IMR-90 (cell line): Measurements from ENCODE around the gene MAML3. TPM values are rescaled to one million over a fixed set of nuclear protein-coding genes. Genes with fewer than 3 reads are reported as not detected.

Source experiments
- ATAC-seq: fragments of 200-7000 bp; cut with Tn5 transposase; 2 replicates; pipeline ENCODE4 v1.9.1; 2020; ENCODE audit warnings: low read depth, mild to moderate bottlenecking, moderate library complexity
- BruUV-seq: library from RNA; stranded (reverse); fragments of 400-500 nt; replicated peaks from 2 replicates; lab custom pipeline; 2021; lab: Mats Ljungman, UMichigan
- CTCF ChIA-PET: fragments of 300-600 bp; formaldehyde crosslinking; extraction: SDS; loops from one replicate; lab custom pipeline; 2021; ENCODE audit warnings: antibody characterized with exemption; lab: Yijun Ruan, JAX
- POLR2A ChIA-PET: fragments of 300-600 bp; sonication (Branson Sonifier 250); formaldehyde crosslinking; loops from one replicate; lab custom pipeline; 2022; ENCODE audit warnings: antibody characterized with exemption; ENCODE audit not compliant: unreplicated experiment; lab: Charles Lee
- DNase-seq: peaks from one replicate; pipeline ENCODE4 v3.0.0; 2013
- H2AFZ ChIP-seq: replicated peaks from 2 replicates; pipeline ENCODE3; 2013; ENCODE audit warnings: low read length, mild to moderate bottlenecking; ENCODE audit not compliant: poor library complexity
- H2AK5ac ChIP-seq: 2 replicates; pipeline ENCODE4 v1.6.1; 2013; ENCODE audit warnings: low read depth, low read length, inconsistent platforms
- H2AK9ac ChIP-seq: replicated peaks from 2 replicates; pipeline ENCODE3; 2013; ENCODE audit warnings: mild to moderate bottlenecking, low read depth, low read length, moderate library complexity; ENCODE audit not compliant: poor library complexity
- H2BK120ac ChIP-seq: 2 replicates; pipeline ENCODE4 v1.6.1; 2013; ENCODE audit warnings: low read depth, low read length, inconsistent platforms
- H2BK15ac ChIP-seq: 3 replicates; pipeline ENCODE4 v1.6.1; 2013; ENCODE audit warnings: low read depth, low read length, inconsistent platforms
- H2BK20ac ChIP-seq: 2 replicates; pipeline ENCODE4 v1.6.1; 2013; ENCODE audit warnings: low read depth, mild to moderate bottlenecking, inconsistent platforms, low read length, moderate library complexity
- H2BK5ac ChIP-seq: 2 replicates; pipeline ENCODE4 v1.6.1; 2013; ENCODE audit warnings: mild to moderate bottlenecking, low read depth, low read length, inconsistent platforms; ENCODE audit not compliant: poor library complexity, severe bottlenecking
- H3K14ac ChIP-seq: replicated peaks from 2 replicates; pipeline ENCODE4 v1.6.1; 2013; ENCODE audit warnings: low read depth, low read length, inconsistent platforms
- H3K18ac ChIP-seq: 2 replicates; pipeline ENCODE4 v1.6.1; 2013; ENCODE audit warnings: low read depth, low read length, control low read depth
- H3K23ac ChIP-seq: 2 replicates; pipeline ENCODE4 v1.6.1; 2013; ENCODE audit warnings: low read depth, low read length, inconsistent platforms
- H3K27ac ChIP-seq: 2 replicates; pipeline ENCODE4 v1.5.1; 2013; ENCODE audit warnings: mild to moderate bottlenecking, control low read depth, low read length; ENCODE audit not compliant: insufficient read depth
- H3K27me3 ChIP-seq: 2 replicates; pipeline ENCODE4 v1.6.1; 2013; ENCODE audit warnings: low read length; ENCODE audit not compliant: control insufficient read depth, insufficient read depth
- H3K36me3 ChIP-seq: 2 replicates; pipeline ENCODE4 v1.6.1; 2013; ENCODE audit warnings: low read length, mixed read lengths; ENCODE audit not compliant: control insufficient read depth, insufficient read depth
- H3K4ac ChIP-seq: 2 replicates; pipeline ENCODE4 v1.6.1; 2013; ENCODE audit warnings: low read depth, low read length, inconsistent platforms
- H3K4me1 ChIP-seq: 2 replicates; pipeline ENCODE4 v1.6.1; 2013; ENCODE audit warnings: low read length, mixed read lengths; ENCODE audit not compliant: control insufficient read depth, insufficient read depth
- H3K4me2 ChIP-seq: 2 replicates; pipeline ENCODE4 v1.6.1; 2013; ENCODE audit warnings: low read depth, mild to moderate bottlenecking, control low read depth, low read length, moderate library complexity
- H3K4me3 ChIP-seq: 2 replicates; pipeline ENCODE4 v1.5.1; 2013; ENCODE audit warnings: low read depth, mild to moderate bottlenecking, control low read depth, low read length, moderate library complexity; ENCODE audit not compliant: insufficient read depth
- H3K56ac ChIP-seq: 2 replicates; pipeline ENCODE4 v1.6.1; 2013; ENCODE audit warnings: low read length, inconsistent platforms; ENCODE audit not compliant: insufficient read depth; ENCODE audit errors: extremely low read depth
- H3K79me1 ChIP-seq, 2 experiments: 2 replicates each; pipeline ENCODE4 v1.6.1; 2013; ENCODE audit warnings: low read length in 2 of 2, inconsistent platforms in 1 of 2, low read depth in 1 of 2
- H3K9ac ChIP-seq: 2 replicates; pipeline ENCODE4 v1.6.1; 2013; ENCODE audit warnings: low read depth, low read length, control low read depth
- H3K9me1 ChIP-seq: 2 replicates; pipeline ENCODE4 v1.6.1; 2013; ENCODE audit warnings: low read length, inconsistent platforms; ENCODE audit not compliant: insufficient read depth
- H3K9me3 ChIP-seq: 2 replicates; pipeline ENCODE4 v1.6.1; 2013; ENCODE audit warnings: low read length; ENCODE audit not compliant: control insufficient read depth, insufficient read depth
- H4K20me1 ChIP-seq: 2 replicates; pipeline ENCODE4 v1.6.1; 2013; ENCODE audit warnings: low read length, inconsistent platforms; ENCODE audit not compliant: insufficient read depth
- H4K5ac ChIP-seq: 2 replicates; pipeline ENCODE4 v1.6.1; 2013; ENCODE audit warnings: mild to moderate bottlenecking, low read depth, low read length, control low read depth
- H4K8ac ChIP-seq, 2 experiments: 2 replicates each; pipeline ENCODE4 v1.6.1; 2013; ENCODE audit warnings: low read depth in 2 of 2, low read length in 2 of 2, control low read depth in 1 of 2, inconsistent platforms in 1 of 2
- H4K91ac ChIP-seq: 2 replicates; pipeline ENCODE4 v1.6.1; 2013; ENCODE audit warnings: low read depth, low read length, inconsistent platforms; ENCODE audit not compliant: insufficient read depth
- CEBPB ChIP-seq: IDR thresholded peaks from 2 replicates; pipeline ENCODE4 v1.6.1; 2012; ENCODE audit warnings: low read depth, low read length, improper control_type of control experiment
- MAZ ChIP-seq: IDR thresholded peaks from 2 replicates; pipeline ENCODE4 v1.6.1; 2012; ENCODE audit warnings: low read depth, mild to moderate bottlenecking, low read length, improper control_type of control experiment, moderate library complexity, borderline replicate concordance
- POLR2A ChIP-seq: IDR thresholded peaks from 2 replicates; pipeline ENCODE4 v1.6.1; 2012; ENCODE audit warnings: mild to moderate bottlenecking, low read depth, low read length
- RAD21 ChIP-seq: IDR thresholded peaks from 2 replicates; pipeline ENCODE4 v1.6.1; 2012; ENCODE audit warnings: low read length, improper control_type of control experiment
- RFX5 ChIP-seq: IDR thresholded peaks from 2 replicates; pipeline ENCODE4 v1.8.0; 2012; ENCODE audit warnings: low read depth, mild to moderate bottlenecking, low read length, moderate library complexity
- WGBS, 2 experiments: methylation state at CpG; one replicate each; pipeline versions ENCODE4 v1.1.5 to v1.1.7; 2013; ENCODE audit warnings: missing lambda C conversion rate in 2 of 2; ENCODE audit not compliant: insufficient read length in 1 of 2; ENCODE audit errors: extremely low coverage in 2 of 2; 5-methylcytosine and 5-hydroxymethylcytosine counted together
- dilution Hi-C: fragments of 300-500 bp; cut with HindIII; formaldehyde crosslinking; loops from one replicate; pipeline ENCODE4 v1.14.3; 2018; ENCODE audit warnings: low sequenced_read_pairs; ENCODE audit not compliant: unreplicated experiment
- in situ Hi-C: fragments of 300-500 bp; cut with MboI; formaldehyde crosslinking; loops from 3 replicates; pipeline ENCODE4 v1.14.3; 2019; ENCODE audit warnings: low sequenced_read_pairs, inconsistent platforms, mixed read lengths
- intact Hi-C: fragments of 100-400 bp; cut with micrococcal nuclease; formaldehyde crosslinking; loops from 2 replicates; pipeline ENCODE4 v1.10.0; 2022
- polyA plus RNA-seq, 3 experiments: library from polyadenylated mRNA; depleted of rRNA; stranded (reverse); fragments of >200 nt; gene quantifications; 2 replicates each; pipeline ENCODE4 v1.2.3, GENCODE V29; 2012; ENCODE audit warnings: low replicate concordance in 1 of 3
- total RNA-seq: library from RNA; depleted of rRNA; stranded (reverse); fragments of >200 nt; gene quantifications from 2 replicates; pipeline ENCODE4 v1.2.3, GENCODE V29; 2012
- TF ChIP-seq, protein P1 (sequence below): fragments of 150-350 bp; IDR thresholded peaks from 2 replicates; pipeline ENCODE4 v1.6.1; 2017; ENCODE audit warnings: mild to moderate bottlenecking, antibody characterized with exemption, low read length, low read depth

The MAML3 gene
- total and polyA plus RNA-seq, 2 of the 4 experiments (the other 2 are of a cell fraction): 0.90 to 1.7 TPM

- POLR2A ChIA-PET: no interaction called here
- peak overlapping the region; percentile 5 for H2AFZ ChIP-seq
Measured at GRCh38 chr4:140053185-140053584, 100.8 kb downstream of the MAML3 start.

More at GRCh38 chr4:140053185-140053584, 100.8 kb downstream of the MAML3 start:
- H2AK9ac ChIP-seq: no peak overlapping the region
- no peak overlapping the region; the same call in 1 of the 2 replicates for H2AK5ac ChIP-seq
- no peak overlapping the region for H3K4me3 ChIP-seq
- H3K14ac ChIP-seq: no peak overlapping the region
- no peaks in the 10 kb centered on the region for H3K27me3 ChIP-seq
- dilution Hi-C loops: no loop called here
- no peak overlapping the region for H3K23ac ChIP-seq
- peaks cover 4% of the 10 kb centered on the region for H3K4me1 ChIP-seq
- CTCF ChIA-PET: interaction anchor here (1.1 kb wide), 1 partner anchor 64 kb away, joined by 3 read pairs; no protein-coding TSS in a partner anchor
- H4K8ac ChIP-seq: 0 out of 4 replicates have a peak overlapping the region, but pooled peaks of 1 of the 2 experiments have one; percentile 10
- 0 out of 2 replicates have a peak overlapping the region, but pooled peaks have one; percentile 15 for H2BK120ac ChIP-seq
- ATAC-seq (no peak), DNase-seq (no peak)
- in situ Hi-C loops: no loop called here
- no peaks in the 10 kb centered on the region for H3K9me3 ChIP-seq
- no peak overlapping the region for H3K9ac ChIP-seq
- no peak overlapping the region; the same call in 1 of the 2 replicates for H2BK20ac ChIP-seq
- TF ChIP-seq RAD21: no peak
- no peak for TF ChIP-seq MAZ
- no peak for TF ChIP-seq RFX5
- TF ChIP-seq, protein P1, sequence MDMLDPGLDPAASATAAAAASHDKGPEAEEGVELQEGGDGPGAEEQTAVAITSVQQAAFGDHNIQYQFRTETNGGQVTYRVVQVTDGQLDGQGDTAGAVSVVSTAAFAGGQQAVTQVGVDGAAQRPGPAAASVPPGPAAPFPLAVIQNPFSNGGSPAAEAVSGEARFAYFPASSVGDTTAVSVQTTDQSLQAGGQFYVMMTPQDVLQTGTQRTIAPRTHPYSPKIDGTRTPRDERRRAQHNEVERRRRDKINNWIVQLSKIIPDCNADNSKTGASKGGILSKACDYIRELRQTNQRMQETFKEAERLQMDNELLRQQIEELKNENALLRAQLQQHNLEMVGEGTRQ: no peak
- TF ChIP-seq CEBPB: no peak
- TF ChIP-seq POLR2A: no peak
- WGBS, 2 experiments: 90% methylated on average over 2 of the region's 4 CpGs; no CpG with 5 or more reads in 1 of the 2 experiments
- peaks cover 0 to 9% of the 10 kb centered on the region in 2 experiments; a peak in 2 of 4 replicates for H3K79me1 ChIP-seq
- no peak overlapping the region for H3K56ac ChIP-seq
- no peak overlapping the region; the same call in 1 of the 2 replicates for H3K4ac ChIP-seq
- BruUV-seq: no TSS peak
- H2BK15ac ChIP-seq: no peak overlapping the region; the same call in 2 of the 3 replicates
- 0 out of 2 replicates have a peak, but pooled peaks cover 3% of the 10 kb centered on the region for H3K9me1 ChIP-seq
- H4K20me1 ChIP-seq: no peaks in the 10 kb centered on the region
- no peak overlapping the region for H3K18ac ChIP-seq
- no peak overlapping the region for H4K91ac ChIP-seq
- no peak overlapping the region for H2BK5ac ChIP-seq
- H3K4me2 ChIP-seq: no peak overlapping the region
- H3K36me3 ChIP-seq: no peaks in the 10 kb centered on the region
- intact Hi-C loops: no loop called here
- no peak overlapping the region for H3K27ac ChIP-seq
- H4K5ac ChIP-seq: no peak overlapping the region
